ENCODE data around the gene KRTAP5-10.
"Not testable (repeated sequence)": the region's sequence is repeated elsewhere in the genome, so short reads cannot be mapped to it uniquely, and the experiment has no call there.

GRCh38 chr11:71526796-71527575, 38.4 kb upstream of the KRTAP5-10 start, which contains the start of gene KRTAP5-7:
- not testable (repeated sequence) for TF ChIP-seq POLR2A (IDR thresholded peaks at IDR 0.05; ENCODE audit: low read length); CTCF (IDR thresholded peaks at IDR 0.05); EP300 (IDR thresholded peaks at IDR 0.05); RAD21 (conservative IDR thresholded peaks at IDR 0.05 in 1 of 2, IDR thresholded peaks at IDR 0.05 in 1 of 2); POLR2AphosphoS2 (conservative IDR thresholded peaks at IDR 0.05; ENCODE audit: low read length); ELK1 (IDR thresholded peaks at IDR 0.05; ENCODE audit: low read depth, low read length); ESRRA (IDR thresholded peaks at IDR 0.05; ENCODE audit: borderline replicate concordance, low read length); MAX (IDR thresholded peaks at IDR 0.05); CHD2 (IDR thresholded peaks at IDR 0.05; ENCODE audit: low read length, partially characterized antibody); CBX2 (IDR thresholded peaks at IDR 0.05; ENCODE audit: borderline replicate concordance, low read depth); FOSL2 (IDR thresholded peaks at IDR 0.05); FOSL2 (CRISPR knock-in tag; IDR thresholded peaks at IDR 0.05); JUN (IDR thresholded peaks at IDR 0.05); MAFK (IDR thresholded peaks at IDR 0.05; ENCODE audit: partially characterized antibody)
